NCI-H2107 (cell line): ENCODE data around the gene MEF2C.

Source experiments
- DNase-seq: peaks from one replicate; lab custom pipeline; 2025; lab: John Stamatoyannopoulos, UW

Gene MEF2C

GRCh38 chr5:88888291-88888690, 5.3 kb upstream of the MEF2C start:
- no peak for DNase-seq

DNA sequence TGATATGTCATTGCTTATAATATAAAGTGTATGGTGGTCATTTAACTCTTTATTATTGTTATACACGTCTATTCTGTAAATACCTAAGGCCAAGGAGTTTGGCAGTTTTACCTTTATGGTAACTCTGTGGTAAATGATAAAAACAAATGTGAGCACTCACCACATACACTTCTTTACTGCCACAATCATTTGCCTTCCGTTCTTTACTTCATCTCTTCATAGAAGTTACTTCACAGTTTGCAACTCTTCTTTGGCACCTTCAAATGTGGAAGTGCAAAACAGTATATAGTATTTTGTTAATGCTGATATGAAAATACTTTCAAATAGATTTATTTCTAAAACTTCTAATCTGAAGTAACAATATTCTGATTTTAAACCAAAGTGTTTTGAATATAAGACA, 4.4 kb upstream of the MEF2C start:
- no peak for DNase-seq

DNA sequence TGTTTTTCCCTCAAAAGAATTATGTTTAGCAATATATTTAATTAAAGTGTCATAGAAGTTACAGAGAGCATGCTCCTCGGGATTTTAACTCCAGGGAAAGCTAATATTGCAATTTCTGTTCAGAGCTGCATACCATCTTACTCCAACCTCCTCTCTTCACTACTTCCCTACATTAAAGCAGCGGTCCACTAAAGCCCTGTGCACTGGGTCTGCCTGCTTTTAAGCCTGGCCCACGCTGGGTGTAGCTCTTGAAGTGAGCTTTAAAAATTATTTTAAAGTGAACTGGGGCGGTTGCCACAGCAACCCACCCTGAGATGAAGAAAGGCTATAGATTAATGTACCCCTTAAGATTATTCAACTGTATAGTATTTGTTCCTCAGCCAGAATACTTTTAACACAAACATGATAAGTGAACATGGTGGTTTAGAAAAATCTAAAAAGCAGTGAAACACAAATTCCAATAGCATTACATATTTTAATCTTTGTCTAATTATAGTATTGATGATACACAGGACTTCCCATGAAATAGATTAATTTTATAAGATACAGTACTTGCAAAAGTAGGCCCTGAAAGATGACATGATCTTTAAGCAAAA, 3.9 kb upstream of the MEF2C start:
- no peak for DNase-seq

DNA sequence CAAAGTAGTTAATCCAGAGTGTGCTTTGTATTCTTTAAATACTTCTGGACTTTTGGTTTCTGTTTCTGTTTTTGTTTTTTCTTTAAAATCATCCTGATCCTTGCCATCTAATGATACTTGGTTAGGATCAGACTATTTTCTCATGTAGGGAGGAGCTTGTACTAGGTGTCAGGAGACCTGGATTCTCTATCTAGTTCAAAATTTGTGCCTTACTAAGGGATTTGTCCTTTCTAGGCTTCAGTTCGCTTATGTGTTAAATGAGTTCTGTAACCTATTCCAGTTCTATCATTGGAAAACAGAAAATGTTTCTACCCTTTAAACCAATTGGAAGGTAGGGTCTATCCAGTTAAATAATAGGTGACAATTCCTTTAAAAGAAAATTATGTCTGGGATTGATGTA, 3.3 kb upstream of the MEF2C start:
- no peak for DNase-seq

- no peak for DNase-seq
Observed at GRCh38 chr5:88885002-88885401, 2.0 kb upstream of the MEF2C start.

- DNase-seq = no peak
Observed at GRCh38 chr5:88884608-88884877, 1.6 kb upstream of the MEF2C start.

- DNase-seq = no peak
Observed at GRCh38 chr5:88883836-88884607, 1.0 kb upstream of the MEF2C start.

- no peak for DNase-seq
Observed at GRCh38 chr5:88882276-88883038, 527 bp downstream of the MEF2C start.

- no peak for DNase-seq
Observed at GRCh38 chr5:88881571-88881971, 1.4 kb downstream of the MEF2C start.

DNA sequence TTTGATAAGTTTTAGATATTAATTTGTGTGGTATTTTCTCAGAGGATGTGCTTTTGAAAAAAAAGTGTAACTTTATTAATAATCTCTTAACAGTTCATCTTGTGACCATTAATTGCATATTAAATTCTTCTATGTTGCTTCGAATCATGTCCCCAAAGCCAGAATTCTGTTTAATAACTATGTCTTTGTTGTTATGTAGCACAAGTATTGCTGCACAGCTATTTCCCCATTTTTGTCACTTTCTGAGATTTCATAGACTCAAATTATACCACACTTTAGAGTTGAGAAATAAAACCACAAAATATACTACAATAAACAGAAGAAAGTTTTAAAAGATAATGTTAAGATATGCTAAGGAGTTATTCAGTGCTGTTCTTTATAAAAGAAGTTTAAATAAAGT, 2.8 kb downstream of the MEF2C start:
- DNase-seq = no peak

DNA sequence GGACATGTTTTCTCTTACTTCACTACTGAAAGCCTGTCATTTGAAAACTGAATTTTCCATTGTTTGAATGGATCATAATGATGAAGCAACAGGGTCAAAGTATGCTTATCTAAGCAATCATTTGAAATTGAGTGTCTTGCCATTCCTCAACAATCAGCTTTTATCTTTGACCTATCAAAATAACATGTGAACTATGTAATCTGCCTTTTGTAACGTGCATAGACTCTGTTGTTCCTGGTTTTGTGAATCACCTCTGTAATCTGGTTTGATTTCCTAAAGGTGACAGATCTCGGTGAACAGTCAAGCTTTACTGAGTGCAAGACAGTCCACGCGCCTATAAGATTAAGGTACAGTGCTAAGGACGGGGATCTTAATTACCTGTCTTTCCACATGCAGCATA, 3.3 kb downstream of the MEF2C start:
- no peak for DNase-seq

DNA sequence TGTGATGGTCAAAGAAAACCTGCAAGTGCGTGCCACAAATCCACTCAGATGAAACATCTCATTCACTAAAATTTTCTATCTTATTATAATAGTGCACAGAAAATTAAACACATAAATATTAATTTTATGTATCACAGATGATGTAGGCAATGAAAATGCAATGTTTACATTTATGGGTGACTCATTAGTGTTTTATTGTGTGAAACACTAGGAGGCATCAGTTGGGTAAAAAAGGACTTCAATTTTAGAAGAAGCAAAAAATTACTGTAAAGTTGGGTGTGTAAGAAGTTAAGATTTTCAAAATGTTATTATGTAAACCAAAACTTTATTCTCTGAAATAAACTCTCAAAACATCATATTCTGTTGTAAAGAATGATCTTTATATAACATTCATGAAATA, 4.0 kb downstream of the MEF2C start:
- DNase-seq = no peak

DNA sequence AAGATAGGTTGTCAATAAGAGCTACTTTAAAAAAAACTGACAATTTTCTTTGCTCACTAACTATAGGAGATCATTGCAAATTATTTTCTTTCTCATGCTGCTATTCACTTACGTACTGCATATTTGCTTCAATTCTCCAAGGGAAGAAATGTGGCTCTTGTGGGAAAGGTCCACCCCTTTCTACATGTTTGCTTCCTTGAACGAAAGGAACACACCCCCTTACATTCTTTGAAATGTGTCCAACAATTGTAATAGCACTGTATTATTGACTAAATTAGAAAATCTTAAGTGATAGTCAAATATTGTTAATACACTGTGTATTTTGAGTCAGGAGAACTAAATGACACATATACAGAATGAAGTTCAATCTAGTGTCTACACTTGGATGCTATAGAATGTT, 5.2 kb downstream of the MEF2C start:
- no peak for DNase-seq

GRCh38 chr5:88876714-88877113, 6.3 kb downstream of the MEF2C start:
- no peak for DNase-seq

GRCh38 chr5:88875341-88876234, 7.4 kb downstream of the MEF2C start:
- no peak for DNase-seq

GRCh38 chr5:88873447-88873846, 9.5 kb downstream of the MEF2C start:
- DNase-seq = no peak

- DNase-seq = no peak
Observed at GRCh38 chr5:88872971-88873370, 10.0 kb downstream of the MEF2C start.

GRCh38 chr5:88870285-88870684, 12.7 kb downstream of the MEF2C start:
- no peak for DNase-seq

DNA sequence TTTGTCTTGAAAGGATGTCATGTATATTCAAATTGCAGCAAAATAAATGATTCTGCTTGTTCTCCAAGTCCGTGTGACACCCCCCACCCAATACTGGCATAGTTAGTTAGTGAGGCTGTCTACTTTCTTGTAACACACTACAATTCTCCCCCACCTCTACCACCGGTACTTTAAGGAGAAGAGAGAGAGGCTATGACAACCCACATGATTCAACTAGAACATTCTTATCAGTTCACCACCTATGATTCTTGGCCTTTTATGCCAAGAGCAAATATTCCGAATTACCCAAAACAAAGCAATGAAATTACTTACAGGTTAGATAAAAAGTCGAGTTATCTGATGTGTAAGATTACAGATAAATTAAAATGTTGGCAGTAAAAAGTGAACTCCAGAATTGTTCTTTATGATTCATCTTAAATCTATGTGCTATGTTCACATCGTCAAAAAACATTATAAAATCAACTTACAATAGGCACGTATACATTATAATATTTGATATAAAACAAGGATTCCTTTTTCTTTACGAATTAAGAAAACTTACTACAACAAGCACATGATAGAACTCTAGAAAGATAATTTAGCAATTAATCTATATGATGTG, 14.4 kb downstream of the MEF2C start:
- DNase-seq = no peak

- no peak for DNase-seq
Observed at GRCh38 chr5:88867638-88868037, 15.3 kb downstream of the MEF2C start.

DNA sequence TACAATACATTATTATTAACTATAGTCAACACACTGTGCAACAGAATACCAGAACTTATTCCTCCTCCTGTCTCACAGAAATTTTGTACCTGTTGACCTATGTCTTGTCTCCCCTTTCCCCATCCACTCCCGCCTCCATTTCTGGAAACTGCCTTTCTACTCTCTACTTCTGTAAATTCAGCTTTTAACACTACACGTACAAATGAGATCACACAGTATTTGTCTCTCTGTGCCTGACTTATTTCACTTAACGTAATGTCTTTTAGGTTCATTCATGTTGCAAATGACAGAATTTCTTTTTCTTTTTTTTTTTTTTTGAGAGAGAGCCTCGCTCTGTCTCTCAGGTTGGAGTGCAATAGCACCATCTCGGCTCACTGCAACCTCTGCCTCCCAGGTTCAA, 19.5 kb downstream of the MEF2C start:
- DNase-seq = no peak

DNA sequence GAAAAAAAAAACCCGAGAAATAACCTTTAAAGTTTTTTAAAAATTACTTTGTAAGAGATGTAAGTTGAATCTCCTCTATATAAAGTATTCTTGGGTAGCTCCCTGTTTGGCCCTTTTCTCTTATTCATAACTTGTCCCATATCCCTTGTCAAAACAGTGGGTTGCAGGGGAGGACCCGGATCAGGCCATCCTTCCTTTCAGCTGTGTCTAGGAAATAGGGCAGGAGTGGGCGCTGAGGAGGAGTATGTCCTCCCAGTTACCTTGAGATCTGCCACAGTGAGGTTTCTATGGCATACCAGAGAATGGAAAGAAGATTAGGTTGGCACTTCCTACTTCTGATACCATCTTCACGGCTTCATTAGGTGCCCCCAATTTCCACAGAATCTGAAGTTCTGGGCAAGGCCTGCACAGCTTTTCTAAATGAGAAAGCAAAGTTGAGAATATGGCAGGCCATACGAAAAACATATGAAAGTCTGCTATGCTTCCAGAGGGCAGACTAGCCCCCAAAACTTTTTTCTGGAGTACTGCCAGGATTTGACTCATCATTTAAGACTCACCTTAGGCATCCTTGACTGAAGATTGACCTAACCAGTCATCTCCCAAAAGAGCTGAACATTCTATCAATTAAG, 20.3 kb downstream of the MEF2C start:
- no peak for DNase-seq
